Left ventricle myocardium inferior (tissue), 1 donor: ENCODE measurements around the gene MTMR3. TPM values are rescaled to one million over a fixed set of nuclear protein-coding genes. Genes with fewer than 3 reads are reported as not detected.

Source experiments
- DNase-seq: peaks from one replicate; pipeline ENCODE4 v3.0.0-alpha.2; 2020
- H3K27ac ChIP-seq: fragments of 200-600 bp; replicated peaks from 2 replicates; pipeline ENCODE4 v1.8.0; 2021
- H3K27me3 ChIP-seq: fragments of 200-600 bp; 2 replicates; pipeline ENCODE4 v1.8.0; 2021; ENCODE audit warnings: low read depth
- H3K36me3 ChIP-seq: fragments of 200-600 bp; 2 replicates; pipeline ENCODE4 v1.8.0; 2021
- H3K4me1 ChIP-seq: fragments of 200-600 bp; 2 replicates; pipeline ENCODE4 v1.8.0; 2021
- H3K4me3 ChIP-seq: fragments of 200-600 bp; 2 replicates; pipeline ENCODE4 v1.8.0; 2021; ENCODE audit warnings: mild to moderate bottlenecking, moderate library complexity
- H3K9me3 ChIP-seq: fragments of 200-600 bp; replicated peaks from 2 replicates; pipeline ENCODE4 v1.8.0; 2021
- intact Hi-C: fragments of 100-400 bp; cut with micrococcal nuclease; formaldehyde crosslinking; loops from one replicate; pipeline ENCODE4 v1.11.0; 2022
- total RNA-seq: library from RNA; stranded (reverse); fragmentation: NEBNext Ultra II Directional; extraction: Animal tissue kit (Norgen Biotek cat#: 25700); gene quantifications from one replicate; pipeline ENCODE4 v1.2.1, GENCODE V29; 2021
- TF ChIP-seq, protein P1 (sequence below): fragments of 200-600 bp; IDR thresholded peaks from 2 replicates; pipeline ENCODE4 v1.8.0; 2021; ENCODE audit warnings: antibody characterized with exemption, mild to moderate bottlenecking, borderline replicate concordance
- donor health status: DM: no; HTN: yes; CAD: no; lungs with severe emphysema.

MTMR3 gene
- total RNA-seq, 1 donor from 2014 or later, result 31.3 TPM

DNA sequence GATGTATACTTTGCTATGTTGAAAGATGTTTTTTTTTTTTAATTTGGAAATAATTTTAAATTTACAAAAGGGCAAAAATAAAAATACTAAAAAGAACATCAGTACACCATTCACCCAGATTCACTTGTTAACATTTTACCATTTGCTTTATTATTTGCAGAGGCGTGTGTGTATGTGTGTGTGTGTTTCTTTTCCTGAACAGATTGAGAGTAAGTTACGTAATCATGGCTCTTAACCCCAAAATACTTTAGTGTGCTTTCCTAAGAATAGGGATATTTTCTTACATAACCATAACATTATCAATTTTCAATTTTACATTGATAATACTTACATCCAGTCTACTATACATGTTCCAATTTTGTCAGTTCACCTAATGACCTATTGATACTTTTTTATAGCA, 105.7 kb downstream of the MTMR3 start:
- H3K9me3 ChIP-seq, result no peaks in the 10 kb centered on the region
- peaks cover 46% of the 10 kb centered on the region for H3K36me3 ChIP-seq
- no peak overlapping the region for H3K4me3 ChIP-seq
- intact Hi-C loops, result no loop called here
- H3K27ac ChIP-seq, result no peak overlapping the region
- TF ChIP-seq, protein P1, sequence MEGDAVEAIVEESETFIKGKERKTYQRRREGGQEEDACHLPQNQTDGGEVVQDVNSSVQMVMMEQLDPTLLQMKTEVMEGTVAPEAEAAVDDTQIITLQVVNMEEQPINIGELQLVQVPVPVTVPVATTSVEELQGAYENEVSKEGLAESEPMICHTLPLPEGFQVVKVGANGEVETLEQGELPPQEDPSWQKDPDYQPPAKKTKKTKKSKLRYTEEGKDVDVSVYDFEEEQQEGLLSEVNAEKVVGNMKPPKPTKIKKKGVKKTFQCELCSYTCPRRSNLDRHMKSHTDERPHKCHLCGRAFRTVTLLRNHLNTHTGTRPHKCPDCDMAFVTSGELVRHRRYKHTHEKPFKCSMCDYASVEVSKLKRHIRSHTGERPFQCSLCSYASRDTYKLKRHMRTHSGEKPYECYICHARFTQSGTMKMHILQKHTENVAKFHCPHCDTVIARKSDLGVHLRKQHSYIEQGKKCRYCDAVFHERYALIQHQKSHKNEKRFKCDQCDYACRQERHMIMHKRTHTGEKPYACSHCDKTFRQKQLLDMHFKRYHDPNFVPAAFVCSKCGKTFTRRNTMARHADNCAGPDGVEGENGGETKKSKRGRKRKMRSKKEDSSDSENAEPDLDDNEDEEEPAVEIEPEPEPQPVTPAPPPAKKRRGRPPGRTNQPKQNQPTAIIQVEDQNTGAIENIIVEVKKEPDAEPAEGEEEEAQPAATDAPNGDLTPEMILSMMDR, result no peak
- H3K4me1 ChIP-seq, result no peaks in the 10 kb centered on the region
- DNase-seq, result no peak
- no peaks in the 10 kb centered on the region for H3K27me3 ChIP-seq

DNA sequence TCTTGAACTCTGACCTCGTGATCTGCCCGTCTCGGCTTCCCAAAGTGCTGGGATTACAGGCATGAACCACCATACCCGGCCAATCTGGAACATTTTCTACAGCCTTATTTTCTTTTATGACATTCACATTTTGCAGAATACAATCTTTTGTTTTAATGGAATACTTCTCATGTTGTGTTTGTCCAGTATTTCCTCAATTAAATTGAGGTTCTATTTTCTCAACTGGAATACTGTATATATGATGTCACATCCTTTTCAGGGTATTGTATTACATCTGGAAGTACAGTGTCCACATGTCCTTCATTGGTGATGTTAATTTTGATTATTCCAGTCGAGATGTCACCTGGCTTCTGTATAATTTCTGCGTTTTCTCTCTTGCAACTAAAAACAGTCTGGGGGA, 106.5 kb downstream of the MTMR3 start:
- TF ChIP-seq, protein P1, result no peak
- no peak for DNase-seq
- H3K27me3 ChIP-seq, result no peaks in the 10 kb centered on the region
- intact Hi-C loops, result no loop called here
- no peaks in the 10 kb centered on the region for H3K9me3 ChIP-seq
- no peak overlapping the region for H3K27ac ChIP-seq
- H3K36me3 ChIP-seq, result peaks cover 44% of the 10 kb centered on the region
- no peak overlapping the region for H3K4me3 ChIP-seq
- peaks cover 5% of the 10 kb centered on the region for H3K4me1 ChIP-seq

DNA sequence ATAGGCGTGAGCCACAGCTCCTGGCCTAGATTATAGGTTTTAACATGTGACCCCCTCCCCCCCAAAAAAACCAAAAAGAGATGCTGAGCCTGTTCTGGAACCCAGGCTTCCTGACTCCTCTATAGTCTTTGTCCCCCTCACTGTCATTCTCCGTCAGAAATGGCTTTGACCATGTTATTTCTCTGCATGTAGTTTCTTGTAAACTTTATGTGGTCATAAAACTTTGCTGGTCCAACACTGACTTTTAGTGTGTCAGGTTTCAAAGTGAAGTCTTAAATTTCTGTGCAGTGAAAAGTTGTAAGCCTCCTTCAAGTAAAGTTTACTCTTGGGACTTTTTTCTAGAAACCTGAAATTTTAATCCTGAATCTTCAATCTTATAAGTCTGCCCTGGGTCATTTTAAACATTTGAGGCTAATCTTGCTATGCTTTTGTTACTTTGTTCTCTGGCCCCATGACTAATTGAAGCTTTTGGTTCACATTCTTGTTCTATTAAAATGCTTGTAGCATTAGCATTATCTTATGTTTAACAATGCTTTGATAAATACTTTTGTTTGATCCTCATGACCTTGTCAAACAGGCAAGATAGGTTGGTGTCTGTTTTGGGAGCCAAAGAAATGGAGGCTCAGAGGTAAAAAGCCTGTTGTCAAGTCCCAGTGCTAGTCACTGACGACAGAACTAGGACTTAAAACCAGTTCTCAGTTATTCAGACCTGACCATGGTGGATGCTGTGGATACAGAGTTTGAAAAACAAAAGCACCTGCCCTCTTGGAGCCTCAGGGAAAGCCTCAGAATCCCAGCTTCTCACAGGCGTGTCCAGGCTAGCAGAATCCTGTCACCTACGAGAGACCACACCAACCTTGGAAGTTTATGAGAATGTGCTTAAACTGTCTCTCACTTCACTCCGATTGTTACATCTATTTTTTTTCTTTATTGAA, 109.6 kb downstream of the MTMR3 start:
- no peak overlapping the region for H3K4me3 ChIP-seq
- no peak for DNase-seq
- no peaks in the 10 kb centered on the region for H3K27me3 ChIP-seq
- H3K9me3 ChIP-seq, result no peaks in the 10 kb centered on the region
- intact Hi-C loops, result no loop called here
- TF ChIP-seq, protein P1, result no peak
- peaks cover 39% of the 10 kb centered on the region for H3K36me3 ChIP-seq
- H3K27ac ChIP-seq, result no peak overlapping the region
- H3K4me1 ChIP-seq, result peaks cover 23% of the 10 kb centered on the region

DNA sequence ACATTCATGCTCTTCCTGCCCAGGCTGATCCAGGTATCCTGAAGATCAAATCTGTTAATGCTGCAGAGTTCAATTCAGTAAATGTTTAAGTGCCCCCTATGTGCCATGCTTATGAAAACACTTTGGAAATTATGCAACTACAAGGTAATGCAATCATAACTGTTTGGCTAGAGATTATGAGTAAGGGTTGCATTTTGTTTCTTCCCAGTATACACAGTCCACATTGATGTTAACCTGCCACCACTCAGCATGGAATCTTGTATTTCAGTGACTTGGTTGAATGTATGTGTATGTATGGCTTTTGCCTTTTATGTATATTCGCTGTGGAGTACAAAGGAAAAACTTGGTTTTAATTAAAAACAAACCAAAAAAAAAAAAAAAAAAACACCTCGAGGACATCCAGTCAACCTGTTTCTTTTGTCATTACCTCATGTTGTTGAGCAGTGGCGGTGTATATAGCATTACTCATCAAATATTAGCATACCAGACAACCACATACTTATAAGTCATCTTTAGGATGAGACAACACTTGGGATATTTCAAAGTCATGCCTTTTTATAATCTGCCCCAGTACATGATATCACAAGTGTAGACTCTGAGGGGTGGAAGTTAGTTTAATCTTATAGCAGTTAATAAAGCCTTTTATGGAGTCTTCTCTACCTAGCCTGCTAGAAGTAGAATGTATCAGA, 111.2 kb downstream of the MTMR3 start:
- intact Hi-C loops, result no loop called here
- no peak for DNase-seq
- Histone ChIP-seq H3K27ac (peak overlapping the region; percentile 37), H3K27me3 (no peaks in the 10 kb centered on the region), H3K4me3 (no peak overlapping the region), H3K4me1 (peaks cover 26% of the 10 kb centered on the region), H3K36me3 (peaks cover 48% of the 10 kb centered on the region), H3K9me3 (no peaks in the 10 kb centered on the region)
- TF ChIP-seq, protein P1, result no peak

DNA sequence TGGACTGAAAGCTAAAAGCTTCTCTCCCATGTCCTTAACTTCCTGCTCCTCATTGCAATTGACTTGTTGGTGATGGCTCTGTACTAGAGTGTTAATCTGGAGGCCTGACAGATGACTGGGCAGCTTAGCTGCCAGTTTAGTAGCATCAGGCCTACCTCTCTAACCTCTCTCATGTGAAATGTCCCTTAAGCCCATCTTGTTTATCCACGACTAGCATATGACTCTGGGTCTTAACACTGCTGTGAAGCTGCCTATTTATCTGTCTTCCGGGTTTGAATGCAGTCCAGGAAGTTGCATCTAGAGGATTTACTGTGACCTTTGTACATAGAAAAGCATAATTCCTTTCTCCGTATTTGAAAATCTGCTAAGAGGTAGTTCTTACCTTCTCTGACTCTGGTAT, 112.0 kb downstream of the MTMR3 start:
- Histone ChIP-seq H3K36me3 (peaks cover 46% of the 10 kb centered on the region), H3K4me1 (peaks cover 26% of the 10 kb centered on the region), H3K9me3 (no peaks in the 10 kb centered on the region), H3K27me3 (no peaks in the 10 kb centered on the region), H3K27ac (peak overlapping the region; percentile 37), H3K4me3 (no peak overlapping the region)
- intact Hi-C loops, result no loop called here
- no peak for DNase-seq
- TF ChIP-seq, protein P1, result no peak
